Measurements from ENCODE around the gene PPP6R2.

The PPP6R2 gene, protein sequence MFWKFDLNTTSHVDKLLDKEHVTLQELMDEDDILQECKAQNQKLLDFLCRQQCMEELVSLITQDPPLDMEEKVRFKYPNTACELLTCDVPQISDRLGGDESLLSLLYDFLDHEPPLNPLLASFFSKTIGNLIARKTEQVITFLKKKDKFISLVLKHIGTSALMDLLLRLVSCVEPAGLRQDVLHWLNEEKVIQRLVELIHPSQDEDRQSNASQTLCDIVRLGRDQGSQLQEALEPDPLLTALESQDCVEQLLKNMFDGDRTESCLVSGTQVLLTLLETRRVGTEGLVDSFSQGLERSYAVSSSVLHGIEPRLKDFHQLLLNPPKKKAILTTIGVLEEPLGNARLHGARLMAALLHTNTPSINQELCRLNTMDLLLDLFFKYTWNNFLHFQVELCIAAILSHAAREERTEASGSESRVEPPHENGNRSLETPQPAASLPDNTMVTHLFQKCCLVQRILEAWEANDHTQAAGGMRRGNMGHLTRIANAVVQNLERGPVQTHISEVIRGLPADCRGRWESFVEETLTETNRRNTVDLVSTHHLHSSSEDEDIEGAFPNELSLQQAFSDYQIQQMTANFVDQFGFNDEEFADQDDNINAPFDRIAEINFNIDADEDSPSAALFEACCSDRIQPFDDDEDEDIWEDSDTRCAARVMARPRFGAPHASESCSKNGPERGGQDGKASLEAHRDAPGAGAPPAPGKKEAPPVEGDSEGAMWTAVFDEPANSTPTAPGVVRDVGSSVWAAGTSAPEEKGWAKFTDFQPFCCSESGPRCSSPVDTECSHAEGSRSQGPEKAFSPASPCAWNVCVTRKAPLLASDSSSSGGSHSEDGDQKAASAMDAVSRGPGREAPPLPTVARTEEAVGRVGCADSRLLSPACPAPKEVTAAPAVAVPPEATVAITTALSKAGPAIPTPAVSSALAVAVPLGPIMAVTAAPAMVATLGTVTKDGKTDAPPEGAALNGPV

GRCh38 chr22:50342651-50343540, at the start of gene PPP6R2:
Gene PPP6R2, plus strand, starts transcription at chr22:50343327. Its CDS starts 50,582 bp downstream, at chr22:50393909.
- peak; percentile 88 for DNase-seq (ENCODE audit: low read depth)

DNA sequence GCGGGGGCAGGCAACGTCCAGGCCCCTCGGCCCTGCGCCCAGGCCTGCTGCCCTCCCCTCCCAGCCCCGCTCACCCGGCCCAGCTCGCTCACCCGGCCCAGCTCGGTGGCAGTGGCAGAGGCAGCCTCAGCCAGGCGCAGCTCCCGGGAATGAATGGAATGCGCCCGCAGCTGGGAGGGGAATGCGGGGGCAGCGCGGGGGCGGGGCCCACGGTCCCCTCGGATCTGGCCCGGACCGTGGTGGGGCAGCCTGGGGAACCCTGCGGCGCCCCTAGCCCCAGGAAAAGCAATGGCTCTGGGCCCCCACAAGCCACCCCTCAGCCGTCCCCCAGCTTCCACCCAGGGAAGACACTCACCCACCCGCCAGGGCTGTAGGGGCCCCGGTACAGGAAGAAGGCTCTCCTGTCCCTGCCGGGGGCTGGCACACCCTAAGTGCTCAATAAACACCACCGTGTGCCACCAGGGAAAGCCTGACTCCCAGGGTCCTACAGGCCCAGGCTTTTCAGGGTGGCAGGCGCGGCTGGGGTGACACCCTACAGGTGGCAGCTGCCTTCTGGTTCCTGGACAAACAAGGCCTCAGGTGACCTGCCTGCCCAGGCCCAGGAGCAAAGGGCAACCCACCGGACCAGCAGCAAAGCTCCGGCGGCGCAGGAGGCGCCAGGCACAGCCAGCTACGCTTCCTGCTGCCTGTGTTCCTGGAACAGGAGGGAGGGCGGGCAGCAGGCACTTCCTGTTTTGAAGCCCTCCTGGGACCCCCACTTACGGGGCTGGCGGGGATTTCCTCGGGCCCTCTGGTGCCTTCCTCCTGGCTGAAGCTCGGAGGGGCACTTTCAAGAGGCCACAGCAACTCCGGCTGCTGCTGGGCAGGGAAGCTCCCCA, 49.4 kb upstream of the PPP6R2 start:
- no peak for DNase-seq (ENCODE audit: low read depth)

GRCh38 chr22:50294319-50294656, 48.8 kb upstream of the PPP6R2 start:
- DNase-seq (ENCODE audit: low read depth) = no peak

- DNase-seq (ENCODE audit: low read depth) = no peak
These were observed 46.3 kb upstream of the PPP6R2 start for GRCh38 chr22:50296658-50297490.

GRCh38 chr22:50297510-50298265, 45.4 kb upstream of the PPP6R2 start:
- DNase-seq (ENCODE audit: low read depth) = no peak

DNA sequence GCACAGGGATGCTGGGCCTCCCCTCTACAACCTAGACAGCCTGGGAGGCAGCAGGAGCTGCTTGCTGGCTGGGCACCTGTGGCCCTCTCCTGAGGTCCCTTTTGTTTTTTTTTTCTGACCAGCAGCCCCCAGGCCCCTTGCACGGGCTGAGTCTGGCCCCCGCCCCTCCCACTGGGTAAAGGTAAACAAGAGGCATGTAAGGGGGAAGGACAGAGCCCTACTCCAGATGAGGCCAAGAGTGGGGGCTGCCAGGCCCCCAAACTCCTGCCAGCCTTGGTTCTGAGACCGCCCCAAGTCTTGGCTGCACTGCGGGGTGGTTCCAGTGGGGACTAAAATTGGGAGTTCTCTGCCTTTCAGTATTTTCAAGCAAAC, 44.9 kb upstream of the PPP6R2 start:
- DNase-seq (ENCODE audit: low read depth) = no peak

DNA sequence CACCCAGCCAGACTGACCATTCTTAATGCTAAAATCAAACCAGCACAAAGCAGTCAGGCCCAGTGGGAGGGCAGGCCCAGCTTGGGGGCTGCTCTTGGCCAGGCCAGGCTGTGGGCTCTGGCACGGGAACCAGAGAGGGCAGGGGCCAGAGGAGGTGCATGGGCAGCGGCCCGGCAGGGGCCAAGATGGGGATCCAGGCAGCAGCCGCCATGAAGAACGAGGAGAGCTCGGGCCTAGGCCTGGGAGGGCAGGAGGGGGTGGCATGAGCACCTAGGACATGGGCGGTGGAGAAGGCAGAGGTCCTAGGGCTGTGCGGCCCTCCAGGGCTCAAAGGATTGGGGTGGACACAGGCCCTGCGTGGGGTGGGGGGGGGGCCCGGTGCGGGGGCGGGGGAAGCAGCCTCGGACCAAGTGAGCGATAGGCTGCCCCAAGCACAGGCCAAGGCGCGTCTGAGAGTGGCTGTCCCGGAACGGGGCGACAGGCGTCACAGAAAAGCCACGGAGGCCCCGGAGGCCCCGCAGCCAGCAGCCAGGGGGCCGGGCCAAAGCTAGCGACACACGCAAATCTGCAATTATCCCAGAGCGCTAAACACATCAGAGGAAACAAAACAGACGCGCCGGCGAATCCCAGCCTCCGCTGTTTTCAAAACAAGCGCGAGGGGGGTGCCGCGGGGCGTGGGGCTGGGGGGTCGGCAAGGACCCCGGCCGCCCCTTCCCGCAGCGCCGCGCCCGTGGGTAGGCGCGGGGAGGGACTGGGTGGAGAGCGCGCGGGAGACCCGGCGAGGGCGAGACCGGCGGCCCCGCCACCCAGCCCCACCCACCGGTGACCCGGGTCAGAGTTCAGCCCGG, 44.0 kb upstream of the PPP6R2 start:
- DNase-seq (ENCODE audit: low read depth) = no peak

DNA sequence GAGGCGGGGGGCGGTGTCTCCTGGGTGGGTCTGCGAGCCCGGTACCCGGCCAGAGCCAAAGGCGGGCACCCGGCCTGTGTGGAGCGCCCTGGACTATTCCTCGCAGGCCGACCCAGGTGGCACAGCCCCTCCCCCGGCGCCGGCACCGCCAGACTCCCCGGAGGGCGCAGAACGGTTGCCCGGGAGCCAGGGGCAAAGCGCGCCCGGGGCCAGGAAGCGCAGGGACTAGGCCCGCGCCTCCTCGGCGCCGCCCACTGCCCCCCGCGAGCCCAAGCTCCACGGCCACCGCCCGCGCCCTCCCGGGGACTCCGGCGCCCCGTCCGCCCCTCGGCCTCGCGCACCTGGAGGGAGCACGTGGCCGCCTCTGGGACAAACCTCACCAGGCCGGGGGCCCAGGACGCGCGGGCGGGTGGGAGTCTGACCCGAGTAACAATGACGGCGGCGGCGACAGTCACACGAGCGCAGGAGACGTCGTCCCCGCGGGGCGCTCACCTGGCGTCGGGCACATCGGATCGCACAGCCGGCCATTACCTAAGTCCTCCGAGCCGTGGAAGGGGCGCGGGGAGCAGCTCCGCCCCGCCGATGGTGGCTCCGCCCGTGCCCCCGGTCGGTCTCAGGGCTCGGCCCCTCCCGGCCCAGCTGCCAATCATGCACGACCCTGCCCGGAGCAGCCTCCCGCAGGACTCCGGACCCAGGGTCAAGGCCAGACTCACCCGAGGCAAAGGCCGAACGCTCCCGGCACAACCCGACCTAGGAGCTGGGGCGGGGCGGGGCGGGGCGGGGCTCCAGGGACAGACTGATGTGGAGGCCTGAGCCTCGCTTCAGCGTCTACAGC, 43.1 kb upstream of the PPP6R2 start:
- DNase-seq (ENCODE audit: low read depth) = no peak

DNA sequence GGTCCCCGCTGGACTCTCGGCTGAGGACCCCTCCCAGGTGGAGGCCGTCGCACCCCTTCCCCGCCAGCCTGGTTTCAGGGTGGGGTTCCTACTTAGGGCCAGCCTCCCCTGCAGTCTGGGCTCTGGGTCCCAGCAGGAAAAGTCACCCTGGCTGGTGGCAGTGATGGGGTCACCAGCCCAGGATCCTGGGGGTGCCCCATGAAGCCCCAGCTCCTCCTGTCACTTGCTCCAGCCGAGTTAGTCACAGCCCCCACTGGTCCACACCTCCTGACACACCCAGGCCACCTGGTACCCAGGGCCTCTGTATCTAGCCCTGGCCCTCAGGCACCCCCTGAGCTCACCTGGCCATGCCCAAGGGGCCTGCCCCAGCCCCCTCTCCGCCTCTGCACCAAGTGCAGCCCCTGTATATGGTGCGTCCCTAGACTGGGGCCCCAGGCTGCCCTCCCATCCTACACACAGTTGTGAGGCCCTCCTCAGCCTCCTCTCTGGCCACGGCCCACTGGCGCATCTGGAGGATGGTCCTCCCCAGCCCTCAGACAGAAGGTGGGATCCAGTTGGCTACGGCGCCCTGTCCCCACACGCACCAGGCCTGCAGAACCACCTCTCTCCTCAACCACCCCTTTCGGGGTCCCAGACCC, 42.4 kb upstream of the PPP6R2 start:
- DNase-seq (ENCODE audit: low read depth) = no peak

DNA sequence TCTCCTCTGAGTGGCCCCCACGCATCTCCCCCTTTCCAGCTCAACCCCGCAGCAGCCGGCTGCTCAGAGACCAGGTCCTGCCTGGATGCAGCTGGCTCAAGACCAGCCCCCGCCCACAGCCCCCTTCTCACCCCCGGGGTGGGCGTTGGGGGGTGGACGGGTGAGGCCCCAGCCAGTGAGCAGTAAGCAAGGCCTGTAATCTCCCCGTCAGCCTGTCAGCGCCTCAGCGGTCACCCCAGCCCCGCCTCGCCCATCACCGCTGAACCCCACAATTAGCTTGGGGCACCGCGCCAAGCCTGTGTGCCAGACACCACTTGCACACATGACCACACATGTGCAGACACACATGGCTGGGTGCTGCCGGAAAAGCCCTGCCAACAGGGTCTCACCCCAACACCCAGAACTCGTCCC, 41.5 kb upstream of the PPP6R2 start:
- DNase-seq (ENCODE audit: low read depth) = no peak

DNA sequence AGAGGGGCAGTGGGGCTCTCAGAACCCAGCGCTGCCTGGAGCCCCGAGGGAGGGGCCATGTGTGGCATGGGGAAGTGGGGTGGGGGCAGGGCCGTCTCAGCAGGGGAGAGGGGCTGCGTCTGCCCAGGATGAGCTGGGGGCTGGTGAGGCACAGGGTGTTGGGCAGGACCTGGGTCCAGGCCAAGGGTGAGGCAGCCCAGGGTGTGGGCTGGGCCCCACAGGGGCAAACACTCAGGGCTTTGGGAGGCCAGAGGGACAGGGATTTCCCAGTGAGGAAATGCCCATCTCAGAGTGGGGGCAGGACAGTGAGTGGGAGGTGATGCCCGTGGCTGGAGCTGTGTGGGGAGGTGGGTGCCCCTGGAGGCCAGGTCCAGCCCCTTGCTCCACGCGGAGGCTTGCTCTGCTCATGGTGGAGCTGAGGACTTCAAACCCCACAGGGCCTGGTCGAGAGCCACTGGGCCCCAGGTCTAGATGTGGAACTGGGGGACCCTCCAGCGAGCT, 41.0 kb upstream of the PPP6R2 start:
- DNase-seq (ENCODE audit: low read depth) = no peak

DNA sequence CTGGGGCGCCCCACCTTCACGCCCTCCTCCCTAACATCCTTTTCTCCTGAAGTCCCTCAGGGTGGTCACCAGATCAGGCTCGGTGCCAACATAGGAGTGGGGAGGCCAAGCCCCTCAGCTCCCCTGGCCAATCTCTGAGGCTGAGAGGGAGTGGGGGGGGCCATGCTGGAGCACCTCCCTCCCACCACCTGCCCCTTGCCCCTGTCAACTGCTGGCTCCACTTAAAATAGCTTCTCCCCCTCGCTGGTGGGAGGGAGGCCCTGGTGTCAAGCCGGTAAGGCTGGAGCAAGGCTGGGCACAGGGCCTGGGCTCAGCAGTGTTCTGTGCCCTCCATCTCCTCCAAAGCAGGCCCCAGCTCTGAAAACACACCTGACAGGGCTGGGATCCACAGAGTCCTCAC, 40.6 kb upstream of the PPP6R2 start:
- no peak for DNase-seq (ENCODE audit: low read depth)

GRCh38 chr22:50303515-50303847, 39.6 kb upstream of the PPP6R2 start:
- DNase-seq (ENCODE audit: low read depth) = no peak

- no peak for DNase-seq (ENCODE audit: low read depth)
These were observed 39.1 kb upstream of the PPP6R2 start for GRCh38 chr22:50303848-50304527.

- DNase-seq (ENCODE audit: low read depth) = no peak
These were observed 38.4 kb upstream of the PPP6R2 start for GRCh38 chr22:50304528-50305392.
